Trophoblast cell (in vitro differentiated cells and primary cell): ENCODE measurements around the gene NPIPA3.
"Not testable (repeated sequence)": the region's sequence is repeated elsewhere in the genome, so short reads cannot be mapped to it uniquely, and the experiment has no call there.

Source experiments
- DNase-seq, 2 donors: peaks; one replicate each; pipeline ENCODE4 v3.0.0-alpha.2; 2016
- H2AFZ ChIP-seq: 2 replicates; pipeline ENCODE4 v1.6.1; 2013; ENCODE audit warnings: low read length, moderate library complexity, mild to moderate bottlenecking; ENCODE audit not compliant: insufficient read depth, poor library complexity
- H2AK5ac ChIP-seq: 2 replicates; pipeline ENCODE4 v1.6.1; 2013; ENCODE audit warnings: mild to moderate bottlenecking, low read length
- H2BK120ac ChIP-seq: 2 replicates; pipeline ENCODE4 v1.6.1; 2013; ENCODE audit warnings: low read length, mild to moderate bottlenecking, moderate library complexity; ENCODE audit not compliant: insufficient read depth, poor library complexity
- H2BK12ac ChIP-seq: 2 replicates; pipeline ENCODE4 v1.6.1; 2013; ENCODE audit warnings: mild to moderate bottlenecking, low read length, moderate library complexity
- H2BK5ac ChIP-seq: 2 replicates; pipeline ENCODE4 v1.6.1; 2013; ENCODE audit warnings: low read length, low read depth, moderate library complexity, mild to moderate bottlenecking; ENCODE audit not compliant: poor library complexity
- H3K14ac ChIP-seq: 2 replicates; pipeline ENCODE4 v1.6.1; 2013; ENCODE audit warnings: mild to moderate bottlenecking, low read length
- H3K18ac ChIP-seq: 2 replicates; pipeline ENCODE4 v1.6.1; 2013; ENCODE audit warnings: mild to moderate bottlenecking, low read length
- H3K23ac ChIP-seq: 2 replicates; pipeline ENCODE4 v1.6.1; 2013; ENCODE audit warnings: low read length
- H3K27ac ChIP-seq: 2 replicates; pipeline ENCODE4 v1.5.1; 2013; ENCODE audit warnings: low read depth, mild to moderate bottlenecking, inconsistent platforms, low read length, moderate library complexity
- H3K27me3 ChIP-seq: 2 replicates; pipeline ENCODE4 v1.6.1; 2013; ENCODE audit warnings: inconsistent platforms, mild to moderate bottlenecking, low read length, moderate library complexity; ENCODE audit not compliant: insufficient read depth
- H3K36me3 ChIP-seq, 2 experiments: 1 replicate in 1 of 2; 2 replicates in 1 of 2; pipeline ENCODE4 v1.6.1; 2013; ENCODE audit warnings: low read length in 2 of 2, mild to moderate bottlenecking in 2 of 2, moderate library complexity in 1 of 2; ENCODE audit not compliant: insufficient read depth in 2 of 2, control insufficient read depth in 1 of 2
- H3K4ac ChIP-seq: 2 replicates; pipeline ENCODE4 v1.6.1; 2013; ENCODE audit warnings: low read depth, mild to moderate bottlenecking, low read length, moderate library complexity
- H3K4me1 ChIP-seq, 2 experiments: 1 replicate in 1 of 2; 2 replicates in 1 of 2; pipeline ENCODE4 v1.6.1; 2013; ENCODE audit warnings: low read length in 2 of 2, mild to moderate bottlenecking in 2 of 2, moderate library complexity in 1 of 2; ENCODE audit not compliant: insufficient read depth in 2 of 2, control insufficient read depth in 1 of 2
- H3K4me2 ChIP-seq: 2 replicates; pipeline ENCODE4 v1.6.1; 2013; ENCODE audit warnings: inconsistent platforms, mild to moderate bottlenecking, low read length, moderate library complexity
- H3K4me3 ChIP-seq: 2 replicates; pipeline ENCODE4 v1.5.1; 2013; ENCODE audit warnings: mild to moderate bottlenecking, low read depth, low read length, inconsistent platforms
- H3K79me1 ChIP-seq: one replicate; pipeline ENCODE4 v1.6.1; 2013; ENCODE audit warnings: low read length
- H3K79me2 ChIP-seq: 2 replicates; pipeline ENCODE4 v1.6.1; 2013; ENCODE audit warnings: low read length, mild to moderate bottlenecking; ENCODE audit not compliant: control insufficient read depth, insufficient read depth, poor library complexity
- H3K9ac ChIP-seq: 2 replicates; pipeline ENCODE4 v1.6.1; 2013; ENCODE audit warnings: mild to moderate bottlenecking, low read length
- H3K9me3 ChIP-seq: 2 replicates; pipeline ENCODE4 v1.6.1; 2013; ENCODE audit warnings: low read depth, mild to moderate bottlenecking, control low read depth, inconsistent platforms, low read length; ENCODE audit not compliant: insufficient read depth
- H4K12ac ChIP-seq: 2 replicates; pipeline ENCODE4 v1.6.1; 2013; ENCODE audit warnings: low read depth, mild to moderate bottlenecking, low read length, moderate library complexity
- H4K8ac ChIP-seq: 2 replicates; pipeline ENCODE4 v1.6.1; 2013; ENCODE audit warnings: low read depth, mild to moderate bottlenecking, low read length, moderate library complexity
- H4K91ac ChIP-seq: one replicate; pipeline ENCODE4 v1.6.1; 2013; ENCODE audit warnings: low read depth, mild to moderate bottlenecking, low read length, moderate library complexity
- WGBS: extraction: QIAGEN DNeasy Blood & Tissue Kit; methylation state at CpG from one replicate; pipeline ENCODE4 v1.1.7; 2013; ENCODE audit warnings: missing lambda C conversion rate; ENCODE audit not compliant: insufficient read length, insufficient coverage; ENCODE audit errors: extremely low coverage; 5-methylcytosine and 5-hydroxymethylcytosine counted together

NPIPA3 gene

GRCh38 chr16:14773654-14774053 lies 70.4 kb downstream of the NPIPA3 start:
- not testable (repeated sequence) for H3K27me3 ChIP-seq, H4K12ac ChIP-seq, H3K23ac ChIP-seq, H3K9me3 ChIP-seq, H3K4ac ChIP-seq, H3K9ac ChIP-seq, H4K91ac ChIP-seq, H2BK5ac ChIP-seq, H3K79me2 ChIP-seq, H2AK5ac ChIP-seq, DNase-seq, H2AFZ ChIP-seq, H2BK120ac ChIP-seq, H3K4me3 ChIP-seq, H3K18ac ChIP-seq, H4K8ac ChIP-seq, H3K14ac ChIP-seq, H2BK12ac ChIP-seq, H3K79me1 ChIP-seq, H3K27ac ChIP-seq, H3K4me1 ChIP-seq, H3K36me3 ChIP-seq, H3K4me2 ChIP-seq
- no CpG with 5 or more reads among the region's 2 CpGs for WGBS

- not testable (repeated sequence) for H2BK12ac ChIP-seq, H3K4me2 ChIP-seq, H3K4ac ChIP-seq, H2AFZ ChIP-seq, H3K4me3 ChIP-seq, H3K9ac ChIP-seq, H3K27me3 ChIP-seq, H2BK120ac ChIP-seq, H4K12ac ChIP-seq, H3K4me1 ChIP-seq, H3K23ac ChIP-seq, H3K14ac ChIP-seq, H3K9me3 ChIP-seq, H3K79me1 ChIP-seq, H2AK5ac ChIP-seq, DNase-seq, H3K18ac ChIP-seq, H3K79me2 ChIP-seq, H4K91ac ChIP-seq, H2BK5ac ChIP-seq, H3K36me3 ChIP-seq, H4K8ac ChIP-seq, H3K27ac ChIP-seq
- no CpG with 5 or more reads among the region's 2 CpGs for whole genome bisulfite sequencing
Measured at GRCh38 chr16:14775624-14776023, 72.4 kb downstream of the NPIPA3 start.
